ENCODE results near the gene IZUMO4. TPM values are rescaled to one million over a fixed set of nuclear protein-coding genes. Genes with fewer than 3 reads are reported as not detected.

The IZUMO4 gene
- total RNA-seq, 1 donor from 2014 or later = 5.8 TPM

DNA sequence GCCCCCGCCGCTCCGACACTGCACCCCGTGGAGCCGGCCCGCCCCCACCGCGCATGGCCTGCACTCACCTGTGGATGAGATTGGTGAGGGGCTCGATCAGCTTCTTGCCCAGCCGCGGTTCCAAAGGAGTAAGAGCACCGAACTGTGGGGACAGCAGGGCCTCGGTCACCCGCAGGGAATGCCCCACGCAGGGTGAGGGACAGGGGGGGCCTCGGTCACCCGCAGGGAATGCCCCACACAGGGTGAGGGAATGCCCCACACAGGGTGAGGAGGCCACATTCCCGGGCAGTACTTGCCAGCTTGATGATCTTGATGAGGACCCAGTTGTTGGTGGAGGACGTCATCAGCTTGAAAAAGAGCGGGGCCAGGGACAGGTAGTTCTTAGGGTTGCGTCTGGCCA, 32.3 kb downstream of the IZUMO4 start:
- Histone ChIP-seq H3K36me3 (ENCODE audit: insufficient read depth, low read length) (peaks cover 14% of the 10 kb centered on the region), H4K20me1 (ENCODE audit: insufficient read depth, low read length) (peaks cover 84% of the 10 kb centered on the region), H3K79me2 (ENCODE audit: insufficient read depth, low read length) (peaks cover 58% of the 10 kb centered on the region), H2AFZ (ENCODE audit: low read depth, low read length) (no peak overlapping the region), H3K4me2 (ENCODE audit: low read length) (no peak overlapping the region), H3K9ac (ENCODE audit: low read length) (no peak overlapping the region), H3K27me3 (ENCODE audit: insufficient read depth, low read length) (no peaks in the 10 kb centered on the region), H3K27ac (ENCODE audit: low read depth, low read length) (no peak overlapping the region), H3K4me3 (ENCODE audit: insufficient read depth, low read depth, low read length) (no peak overlapping the region), H3K9me3 (ENCODE audit: insufficient read depth, low read depth, low read length) (no peaks in the 10 kb centered on the region), H3K4me1 (ENCODE audit: insufficient read depth, low read length) (no peaks in the 10 kb centered on the region)
- Mint-ChIP-seq H3K4me1 (ENCODE audit: low read depth, unreplicated experiment) (no peaks in the 10 kb centered on the region), H3K36me3 (ENCODE audit: low read depth, unreplicated experiment) (peaks cover 6% of the 10 kb centered on the region), H3K4me3 (ENCODE audit: unreplicated experiment) (no peak overlapping the region), H3K27ac (ENCODE audit: unreplicated experiment) (no peak overlapping the region), H3K27me3 (ENCODE audit: low read depth, unreplicated experiment) (no peaks in the 10 kb centered on the region), H3K9me3 (ENCODE audit: unreplicated experiment) (no peaks in the 10 kb centered on the region)
- no peak for DNase-seq (ENCODE audit: low read depth)
- TF ChIP-seq, protein P1, sequence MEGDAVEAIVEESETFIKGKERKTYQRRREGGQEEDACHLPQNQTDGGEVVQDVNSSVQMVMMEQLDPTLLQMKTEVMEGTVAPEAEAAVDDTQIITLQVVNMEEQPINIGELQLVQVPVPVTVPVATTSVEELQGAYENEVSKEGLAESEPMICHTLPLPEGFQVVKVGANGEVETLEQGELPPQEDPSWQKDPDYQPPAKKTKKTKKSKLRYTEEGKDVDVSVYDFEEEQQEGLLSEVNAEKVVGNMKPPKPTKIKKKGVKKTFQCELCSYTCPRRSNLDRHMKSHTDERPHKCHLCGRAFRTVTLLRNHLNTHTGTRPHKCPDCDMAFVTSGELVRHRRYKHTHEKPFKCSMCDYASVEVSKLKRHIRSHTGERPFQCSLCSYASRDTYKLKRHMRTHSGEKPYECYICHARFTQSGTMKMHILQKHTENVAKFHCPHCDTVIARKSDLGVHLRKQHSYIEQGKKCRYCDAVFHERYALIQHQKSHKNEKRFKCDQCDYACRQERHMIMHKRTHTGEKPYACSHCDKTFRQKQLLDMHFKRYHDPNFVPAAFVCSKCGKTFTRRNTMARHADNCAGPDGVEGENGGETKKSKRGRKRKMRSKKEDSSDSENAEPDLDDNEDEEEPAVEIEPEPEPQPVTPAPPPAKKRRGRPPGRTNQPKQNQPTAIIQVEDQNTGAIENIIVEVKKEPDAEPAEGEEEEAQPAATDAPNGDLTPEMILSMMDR (IDR thresholded peaks at IDR 0.05; ENCODE audit: insufficient read depth, low read depth, low read length) = no peak
- no peak for TF ChIP-seq EZH2 (IDR thresholded peaks at IDR 0.05; ENCODE audit: insufficient read depth, low read length)
- FAIRE-seq = no peak

DNA sequence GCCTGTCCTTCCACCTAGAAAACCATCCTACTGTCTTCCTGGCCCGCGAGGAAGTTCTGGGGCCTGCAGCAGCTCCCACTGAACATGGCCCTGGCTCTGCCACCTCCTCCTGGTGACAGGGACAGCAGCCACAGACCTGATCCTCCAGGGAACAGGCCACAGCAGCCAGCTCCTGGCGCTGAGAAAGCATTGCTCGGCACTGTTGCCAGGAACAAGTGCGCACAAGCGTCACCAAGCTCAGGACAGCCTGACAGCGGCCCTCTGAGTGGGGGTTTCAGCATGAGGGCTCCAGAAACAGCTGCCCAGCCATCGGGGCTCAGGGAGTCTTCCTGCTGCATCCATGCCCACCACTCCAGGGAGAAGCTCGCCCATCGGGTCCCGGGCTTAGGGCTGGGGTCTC, 32.8 kb downstream of the IZUMO4 start:
- Histone ChIP-seq H4K20me1 (ENCODE audit: insufficient read depth, low read length) (peaks cover 81% of the 10 kb centered on the region), H3K4me1 (ENCODE audit: insufficient read depth, low read length) (no peaks in the 10 kb centered on the region), H2AFZ (ENCODE audit: low read depth, low read length) (no peak overlapping the region), H3K9ac (ENCODE audit: low read length) (no peak overlapping the region), H3K36me3 (ENCODE audit: insufficient read depth, low read length) (peaks cover 14% of the 10 kb centered on the region), H3K27ac (ENCODE audit: low read depth, low read length) (no peak overlapping the region), H3K27me3 (ENCODE audit: insufficient read depth, low read length) (no peaks in the 10 kb centered on the region), H3K4me3 (ENCODE audit: insufficient read depth, low read depth, low read length) (no peak overlapping the region), H3K9me3 (ENCODE audit: insufficient read depth, low read depth, low read length) (no peaks in the 10 kb centered on the region), H3K79me2 (ENCODE audit: insufficient read depth, low read length) (peaks cover 57% of the 10 kb centered on the region), H3K4me2 (ENCODE audit: low read length) (no peak overlapping the region)
- H3K9me3 Mint-ChIP-seq (ENCODE audit: unreplicated experiment) = no peaks in the 10 kb centered on the region
- no peak overlapping the region for H3K4me3 Mint-ChIP-seq (ENCODE audit: unreplicated experiment)
- no peak for TF ChIP-seq EZH2 (IDR thresholded peaks at IDR 0.05; ENCODE audit: insufficient read depth, low read length)
- TF ChIP-seq, protein P1 (IDR thresholded peaks at IDR 0.05; ENCODE audit: insufficient read depth, low read depth, low read length) = no peak
- H3K27ac Mint-ChIP-seq (ENCODE audit: unreplicated experiment) = no peak overlapping the region
- peaks cover 6% of the 10 kb centered on the region for H3K36me3 Mint-ChIP-seq (ENCODE audit: low read depth, unreplicated experiment)
- H3K27me3 Mint-ChIP-seq (ENCODE audit: low read depth, unreplicated experiment) = no peaks in the 10 kb centered on the region
- FAIRE-seq (no peak), DNase-seq (ENCODE audit: low read depth) (no peak)
- H3K4me1 Mint-ChIP-seq (ENCODE audit: low read depth, unreplicated experiment) = no peaks in the 10 kb centered on the region

GRCh38 chr19:2129892-2130770, 33.4 kb downstream of the IZUMO4 start:
- peaks cover 14% of the 10 kb centered on the region for H3K36me3 ChIP-seq (ENCODE audit: insufficient read depth, low read length)

More at GRCh38 chr19:2129892-2130770, 33.4 kb downstream of the IZUMO4 start:
- H3K27me3 Mint-ChIP-seq (ENCODE audit: low read depth, unreplicated experiment) = no peaks in the 10 kb centered on the region
- no peaks in the 10 kb centered on the region for H3K9me3 Mint-ChIP-seq (ENCODE audit: unreplicated experiment)
- H3K9ac ChIP-seq (ENCODE audit: low read length) = no peak overlapping the region
- no peaks in the 10 kb centered on the region for H3K27me3 ChIP-seq (ENCODE audit: insufficient read depth, low read length)
- peak overlapping the region; percentile 7 for H3K27ac Mint-ChIP-seq (ENCODE audit: unreplicated experiment)
- DNase-seq (ENCODE audit: low read depth) (no peak), FAIRE-seq (no peak)
- no peaks in the 10 kb centered on the region for H3K9me3 ChIP-seq (ENCODE audit: insufficient read depth, low read depth, low read length)
- TF ChIP-seq EZH2 (IDR thresholded peaks at IDR 0.05; ENCODE audit: insufficient read depth, low read length) = no peak
- TF ChIP-seq, protein P1 (IDR thresholded peaks at IDR 0.05; ENCODE audit: insufficient read depth, low read depth, low read length) = no peak
- no peak overlapping the region for H2AFZ ChIP-seq (ENCODE audit: low read depth, low read length)
- H3K4me1 Mint-ChIP-seq (ENCODE audit: low read depth, unreplicated experiment) = no peaks in the 10 kb centered on the region
- H3K36me3 Mint-ChIP-seq (ENCODE audit: low read depth, unreplicated experiment) = peaks cover 6% of the 10 kb centered on the region
- no peak overlapping the region for H3K4me3 ChIP-seq (ENCODE audit: insufficient read depth, low read depth, low read length)
- peaks cover 75% of the 10 kb centered on the region for H4K20me1 ChIP-seq (ENCODE audit: insufficient read depth, low read length)
- no peak overlapping the region for H3K4me3 Mint-ChIP-seq (ENCODE audit: unreplicated experiment)
- H3K4me1 ChIP-seq (ENCODE audit: insufficient read depth, low read length) = no peaks in the 10 kb centered on the region
- no peak overlapping the region for H3K4me2 ChIP-seq (ENCODE audit: low read length)
- H3K27ac ChIP-seq (ENCODE audit: low read depth, low read length) = no peak overlapping the region
- H3K79me2 ChIP-seq (ENCODE audit: insufficient read depth, low read length) = peaks cover 57% of the 10 kb centered on the region

Measured in astrocyte (in vitro differentiated cells and primary cell).